B cell (primary cell): ENCODE data around the gene HNRNPC.

Experiments used
- EZH2 ChIP-seq: IDR thresholded peaks from 2 replicates; pipeline ENCODE4 v1.6.1; 2012; ENCODE audit warnings: borderline replicate concordance, low read depth, mild to moderate bottlenecking, moderate library complexity, low read length; ENCODE audit not compliant: insufficient read depth, poor library complexity, severe bottlenecking
- TF ChIP-seq, protein P1 (sequence below): fragments of 200-600 bp; IDR thresholded peaks from one replicate; pipeline ENCODE4 v1.8.0; 2022; ENCODE audit warnings: antibody characterized with exemption, mild to moderate bottlenecking

DNA sequence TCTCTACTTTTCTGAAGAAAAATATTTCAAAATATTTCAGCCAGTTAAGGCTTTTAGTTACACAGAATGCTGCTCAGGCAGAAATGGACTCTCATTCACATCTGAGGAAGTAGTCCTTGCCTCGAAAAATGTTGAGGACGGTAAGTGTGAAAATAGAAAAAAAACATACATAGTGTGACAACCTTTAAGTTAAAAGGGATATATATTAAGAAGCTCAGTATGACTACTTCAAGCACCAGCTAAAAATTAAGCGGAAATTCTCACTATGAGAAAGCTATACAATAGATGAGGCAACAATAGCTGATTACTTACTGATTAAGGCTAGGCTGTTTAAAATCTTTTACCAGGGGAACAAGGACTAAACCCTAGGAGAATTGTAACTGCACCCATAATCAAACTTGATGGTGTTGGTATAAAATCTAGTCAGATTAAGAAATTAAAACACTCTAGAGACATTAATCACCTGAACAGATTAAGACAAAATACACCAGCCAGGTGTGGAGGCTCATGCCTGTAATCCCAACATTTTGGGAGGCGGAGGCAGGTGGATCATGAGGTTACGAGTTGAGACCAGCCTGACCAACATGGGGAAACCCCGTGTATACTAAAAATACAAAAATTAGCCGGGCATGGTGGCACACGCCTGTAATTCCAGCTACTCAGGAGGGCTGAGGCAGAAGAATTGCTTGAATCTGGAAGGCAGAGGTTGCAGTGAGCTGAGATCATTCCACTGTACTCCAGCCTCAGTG is 53.9 kb downstream of the HNRNPC start:
- TF ChIP-seq, protein P1, sequence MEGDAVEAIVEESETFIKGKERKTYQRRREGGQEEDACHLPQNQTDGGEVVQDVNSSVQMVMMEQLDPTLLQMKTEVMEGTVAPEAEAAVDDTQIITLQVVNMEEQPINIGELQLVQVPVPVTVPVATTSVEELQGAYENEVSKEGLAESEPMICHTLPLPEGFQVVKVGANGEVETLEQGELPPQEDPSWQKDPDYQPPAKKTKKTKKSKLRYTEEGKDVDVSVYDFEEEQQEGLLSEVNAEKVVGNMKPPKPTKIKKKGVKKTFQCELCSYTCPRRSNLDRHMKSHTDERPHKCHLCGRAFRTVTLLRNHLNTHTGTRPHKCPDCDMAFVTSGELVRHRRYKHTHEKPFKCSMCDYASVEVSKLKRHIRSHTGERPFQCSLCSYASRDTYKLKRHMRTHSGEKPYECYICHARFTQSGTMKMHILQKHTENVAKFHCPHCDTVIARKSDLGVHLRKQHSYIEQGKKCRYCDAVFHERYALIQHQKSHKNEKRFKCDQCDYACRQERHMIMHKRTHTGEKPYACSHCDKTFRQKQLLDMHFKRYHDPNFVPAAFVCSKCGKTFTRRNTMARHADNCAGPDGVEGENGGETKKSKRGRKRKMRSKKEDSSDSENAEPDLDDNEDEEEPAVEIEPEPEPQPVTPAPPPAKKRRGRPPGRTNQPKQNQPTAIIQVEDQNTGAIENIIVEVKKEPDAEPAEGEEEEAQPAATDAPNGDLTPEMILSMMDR, result no peak
- no peak for TF ChIP-seq EZH2
